Activated CD8-positive, alpha-beta T cell treated with anti-CD3 and anti-CD28 coated beads, Interleukin-2, amount 10 ng/mL, durations not matched to agents 7 days and 5 days (primary cell): ENCODE results near the gene TMEM121. TPM values are rescaled to one million over a fixed set of nuclear protein-coding genes. Genes with fewer than 3 reads are reported as not detected.
A peak's percentile ranks its signal among the peaks of the same experiment; 100 is the strongest.
"Not testable (repeated sequence)": the region's sequence is repeated elsewhere in the genome, so short reads cannot be mapped to it uniquely, and the experiment has no call there.

Experiments used
- ATAC-seq: fragments of 150-1000 bp; cut with Tn5 transposase; one replicate; pipeline ENCODE4 v1.10.0; 2021; ENCODE audit warnings: moderate library complexity
- CTCF ChIA-PET: fragments of 350-600 bp; sonication (Branson Sonifier 250); formaldehyde crosslinking; loops from one replicate; lab custom pipeline; 2021; ENCODE audit warnings: antibody characterized with exemption; lab: Charles Lee
- POLR2A ChIA-PET: fragments of 350-600 bp; sonication (Branson Sonifier 250); formaldehyde crosslinking; loops from one replicate; lab custom pipeline; 2021; ENCODE audit warnings: antibody characterized with exemption; lab: Charles Lee
- DNase-seq: peaks from one replicate; pipeline ENCODE4 v3.0.0-alpha.2; 2020
- H3K27ac Mint-ChIP-seq: one replicate; pipeline ENCODE4 v1.8.0; 2021; ENCODE audit warnings: mild to moderate bottlenecking, mixed read lengths
- H3K27me3 Mint-ChIP-seq: one replicate; pipeline ENCODE4 v1.8.0; 2021; ENCODE audit warnings: low read depth, mixed read lengths
- H3K36me3 Mint-ChIP-seq: one replicate; pipeline ENCODE4 v1.8.0; 2021; ENCODE audit warnings: low read depth, mixed read lengths
- H3K4me1 Mint-ChIP-seq: one replicate; pipeline ENCODE4 v1.8.0; 2021; ENCODE audit warnings: low read depth, mixed read lengths
- H3K4me3 Mint-ChIP-seq: one replicate; pipeline ENCODE4 v1.8.0; 2021; ENCODE audit warnings: mild to moderate bottlenecking, mixed read lengths
- H3K9me3 Mint-ChIP-seq: one replicate; pipeline ENCODE4 v1.8.0; 2022; ENCODE audit warnings: mixed read lengths; ENCODE audit not compliant: insufficient read depth
- total RNA-seq, 2 experiments: library from RNA; stranded (reverse); gene quantifications; one replicate each; pipeline ENCODE4 v1.2.3, GENCODE V29; 2021

TMEM121 gene
- total RNA-seq, 2 experiments from 2014 or later, result 8.6 to 9.2 TPM

- POLR2A ChIA-PET, result interaction anchor here (1.3 kb wide), 1 partner anchor 42 kb away, joined by 3 read pairs; no protein-coding TSS in a partner anchor
- H3K27me3 Mint-ChIP-seq, result peaks cover 1% of the 10 kb centered on the region
- DNase-seq (no peak), ATAC-seq (no peak)
- no peak overlapping the region for H3K4me3 Mint-ChIP-seq
- CTCF ChIA-PET, result interaction anchor here (1.3 to 3.0 kb wide), 2 partner anchors 52 to 163 kb away, joined by 4 to 16 read pairs; no protein-coding TSS in a partner anchor
- H3K27ac Mint-ChIP-seq, result no peak overlapping the region
- no peaks in the 10 kb centered on the region for H3K36me3 Mint-ChIP-seq
- no peaks in the 10 kb centered on the region for H3K9me3 Mint-ChIP-seq
- H3K4me1 Mint-ChIP-seq, result peaks cover 24% of the 10 kb centered on the region
Observed at GRCh38 chr14:105533391-105533790, 7.0 kb downstream of the TMEM121 start.

- no peak for ATAC-seq
- Mint-ChIP-seq H3K4me3 (no peak overlapping the region), H3K36me3 (no peaks in the 10 kb centered on the region), H3K4me1 (peaks cover 22% of the 10 kb centered on the region), H3K9me3 (no peaks in the 10 kb centered on the region), H3K27ac (no peak overlapping the region), H3K27me3 (no peaks in the 10 kb centered on the region)
- ChIA-PET CTCF (interaction anchor here (1.3 to 3.0 kb wide), 2 partner anchors 53 to 163 kb away, joined by 4 to 16 read pairs; no protein-coding TSS in a partner anchor), POLR2A (interaction anchor here (1.3 kb wide), 1 partner anchor 42 kb away, joined by 3 read pairs; no protein-coding TSS in a partner anchor)
- DNase-seq, result no peak
Observed at GRCh38 chr14:105533811-105534498, 7.6 kb downstream of the TMEM121 start.

- no peak overlapping the region for H3K4me3 Mint-ChIP-seq
- ChIA-PET POLR2A (no interaction called here), CTCF (no interaction called here)
- H3K4me1 Mint-ChIP-seq, result peaks cover 18% of the 10 kb centered on the region
- no peaks in the 10 kb centered on the region for H3K36me3 Mint-ChIP-seq
- ATAC-seq, result no peak
- no peak for DNase-seq
- no peak overlapping the region for H3K27ac Mint-ChIP-seq
- no peaks in the 10 kb centered on the region for H3K27me3 Mint-ChIP-seq
- no peaks in the 10 kb centered on the region for H3K9me3 Mint-ChIP-seq
Observed at GRCh38 chr14:105534586-105534985, 8.2 kb downstream of the TMEM121 start.

- ATAC-seq, result no peak
- ChIA-PET POLR2A (no interaction called here), CTCF (interaction anchor here (0.7 kb wide), 1 partner anchor 278 kb away, joined by 3 read pairs; no protein-coding TSS in a partner anchor)
Observed at GRCh38 chr14:105536051-105536450, 9.7 kb downstream of the TMEM121 start.

GRCh38 chr14:105536691-105537579 lies 10.6 kb downstream of the TMEM121 start:
- DNase-seq (no peak), ATAC-seq (no peak)
- ChIA-PET POLR2A (interaction anchor here (1.0 kb wide), 1 partner anchor 46 kb away, joined by 3 read pairs; the partner anchor contains the start of gene TEDC1), CTCF (interaction anchor here (1.3 to 1.4 kb wide), 2 partner anchors 12 to 245 kb away, joined by 3 to 12 read pairs; no protein-coding TSS in a partner anchor)
- Mint-ChIP-seq H3K27ac (no peak overlapping the region), H3K27me3 (peaks cover 4% of the 10 kb centered on the region), H3K9me3 (no peaks in the 10 kb centered on the region), H3K4me3 (no peak overlapping the region), H3K4me1 (peaks cover 10% of the 10 kb centered on the region), H3K36me3 (no peaks in the 10 kb centered on the region)

More at GRCh38 chr14:105536051-105536450, 9.7 kb downstream of the TMEM121 start:
- no peak overlapping the region for H3K27ac Mint-ChIP-seq
- no peaks in the 10 kb centered on the region for H3K36me3 Mint-ChIP-seq
- H3K4me3 Mint-ChIP-seq, result no peak overlapping the region
- DNase-seq, result no peak
- peaks cover 12% of the 10 kb centered on the region for H3K4me1 Mint-ChIP-seq
- H3K9me3 Mint-ChIP-seq, result no peaks in the 10 kb centered on the region
- no peaks in the 10 kb centered on the region for H3K27me3 Mint-ChIP-seq

- Mint-ChIP-seq H3K4me3 (no peak overlapping the region), H3K36me3 (no peaks in the 10 kb centered on the region), H3K9me3 (no peaks in the 10 kb centered on the region), H3K4me1 (peaks cover under 1% of the 10 kb centered on the region), H3K27ac (no peak overlapping the region), H3K27me3 (peaks cover 4% of the 10 kb centered on the region)
- ATAC-seq (peak; percentile 90), DNase-seq (peak; percentile 74)
- ChIA-PET CTCF (interaction anchor here (0.8 to 1.4 kb wide), 4 partner anchors 9 to 246 kb away, joined by 3 to 12 read pairs (median 4); no protein-coding TSS in a partner anchor), POLR2A (interaction anchor here (1.0 kb wide), 1 partner anchor 47 kb away, joined by 3 read pairs; the partner anchor contains the start of gene TEDC1)
Observed at GRCh38 chr14:105537580-105538474, 11.4 kb downstream of the TMEM121 start.

GRCh38 chr14:105538481-105539049 lies 12.2 kb downstream of the TMEM121 start:
- POLR2A ChIA-PET, result no interaction called here

GRCh38 chr14:105540811-105541210 lies 14.4 kb downstream of the TMEM121 start:
- POLR2A ChIA-PET, result no interaction called here
- H3K9me3 Mint-ChIP-seq, result no peaks in the 10 kb centered on the region
- H3K27me3 Mint-ChIP-seq, result peaks cover 12% of the 10 kb centered on the region
- H3K4me1 Mint-ChIP-seq, result no peaks in the 10 kb centered on the region
- no peak overlapping the region for H3K27ac Mint-ChIP-seq
- H3K4me3 Mint-ChIP-seq, result no peak overlapping the region
- no peak for DNase-seq
- ATAC-seq, result no peak
- CTCF ChIA-PET, result no interaction called here
- no peaks in the 10 kb centered on the region for H3K36me3 Mint-ChIP-seq

More at GRCh38 chr14:105538481-105539049, 12.2 kb downstream of the TMEM121 start:
- no peaks in the 10 kb centered on the region for H3K36me3 Mint-ChIP-seq
- H3K27me3 Mint-ChIP-seq, result peaks cover 7% of the 10 kb centered on the region
- H3K4me1 Mint-ChIP-seq, result no peaks in the 10 kb centered on the region
- CTCF ChIA-PET, result interaction anchor here (0.8 to 1.3 kb wide), 3 partner anchors 10 to 247 kb away, joined by 3 to 4 read pairs (median 3); no protein-coding TSS in a partner anchor
- no peaks in the 10 kb centered on the region for H3K9me3 Mint-ChIP-seq
- no peak overlapping the region for H3K4me3 Mint-ChIP-seq
- DNase-seq, result no peak
- H3K27ac Mint-ChIP-seq, result no peak overlapping the region
- ATAC-seq, result no peak

- ATAC-seq, result no peak
- H3K4me1 Mint-ChIP-seq, result no peaks in the 10 kb centered on the region
- CTCF ChIA-PET, result no interaction called here
Observed at GRCh38 chr14:105541218-105541875, 15.0 kb downstream of the TMEM121 start.

GRCh38 chr14:105545676-105546075 lies 19.3 kb downstream of the TMEM121 start:
- DNase-seq, H3K27ac Mint-ChIP-seq, POLR2A ChIA-PET, H3K4me1 Mint-ChIP-seq, H3K4me3 Mint-ChIP-seq, ATAC-seq, H3K36me3 Mint-ChIP-seq, CTCF ChIA-PET, H3K9me3 Mint-ChIP-seq: not testable (repeated sequence)
- H3K27me3 Mint-ChIP-seq, result peaks cover 14% of the 10 kb centered on the region

More at GRCh38 chr14:105541218-105541875, 15.0 kb downstream of the TMEM121 start:
- DNase-seq, result no peak
- H3K9me3 Mint-ChIP-seq, result no peaks in the 10 kb centered on the region
- no peak overlapping the region for H3K4me3 Mint-ChIP-seq
- POLR2A ChIA-PET, result no interaction called here
- no peaks in the 10 kb centered on the region for H3K36me3 Mint-ChIP-seq
- no peak overlapping the region for H3K27ac Mint-ChIP-seq
- H3K27me3 Mint-ChIP-seq, result peaks cover 12% of the 10 kb centered on the region
